Measurements from ENCODE around the gene TSR1. TPM values are rescaled to one million over a fixed set of nuclear protein-coding genes. Genes with fewer than 3 reads are reported as not detected.
A peak's percentile ranks its signal among the peaks of the same experiment; 100 is the strongest.

TSR1 gene
- polyA plus RNA-seq, 3 donors, result 8.1 to 10.8 (median 9.3) TPM

GRCh38 chr17:2337544-2338314 lies 1.5 kb upstream of the TSR1 start:
- H3K27ac Mint-ChIP-seq, result no peak overlapping the region
- H3K79me2 ChIP-seq (ENCODE audit: insufficient read depth, low read length), result peaks cover 18% of the 10 kb centered on the region
- H3K36me3 Mint-ChIP-seq, result peaks cover 7 to 12% of the 10 kb centered on the region in 2 donors
- peak overlapping the region; percentile 74 for H3K9ac ChIP-seq (ENCODE audit: insufficient read depth, low read length, poor library complexity, severe bottlenecking)
- no peaks in the 10 kb centered on the region for H3K9me3 Mint-ChIP-seq
- peak overlapping the region; percentile 80 to 95 for H3K4me3 Mint-ChIP-seq
- H3K4me1 Mint-ChIP-seq, result peaks cover 15% of the 10 kb centered on the region
- peak; percentile 29 to 42 (median 40) for DNase-seq
- no peaks in the 10 kb centered on the region for H3K27me3 ChIP-seq (ENCODE audit: control insufficient read depth in 2 of 2, insufficient read depth in 2 of 2, low read length in 2 of 2)
- peak overlapping the region; percentile 84 to 91 (median 88) for H3K4me3 ChIP-seq (replicated peaks in 1 of 3; ENCODE audit: low read depth in 2 of 3, low read length in 3 of 3)
- intact Hi-C loops (cut with micrococcal nuclease), result loop anchor here in 1 of 2 donors (5.0 kb wide), 1 partner anchor 35 kb away; the partner anchor contains the start of genes SMG6 and SRR
- H3K4me1 ChIP-seq (ENCODE audit: control insufficient read depth in 1 of 2, insufficient read depth in 2 of 2, low read length in 2 of 2), result peaks cover 20 to 25% of the 10 kb centered on the region in 2 donors
- H3K36me3 ChIP-seq (replicated peaks in 1 of 2; ENCODE audit: control insufficient read depth in 1 of 2, insufficient read depth in 2 of 2, low read length in 2 of 2), result peaks cover 25 to 33% of the 10 kb centered on the region in 2 donors
- TF ChIP-seq CTCF (IDR thresholded peaks at IDR 0.05), result no peak
- H2AFZ ChIP-seq (ENCODE audit: insufficient read depth, low read depth, low read length, poor library complexity, severe bottlenecking), result peak overlapping the region; percentile 96
- H3K4me2 ChIP-seq (replicated peaks; ENCODE audit: extremely low read depth, low read length, poor library complexity, severe bottlenecking), result peak overlapping the region; percentile 100
- H3K27ac ChIP-seq (ENCODE audit: low read depth in 1 of 2, low read length in 2 of 2), result no peak overlapping the region
- H4K20me1 ChIP-seq (ENCODE audit: insufficient read depth, low read length), result peaks cover 6% of the 10 kb centered on the region
- H3K9me3 ChIP-seq (replicated peaks in 1 of 2; ENCODE audit: control insufficient read depth in 1 of 2, insufficient read depth in 1 of 2, low read length in 2 of 2), result no peaks in the 10 kb centered on the region
- under 1% methylated on average over 74 of the region's 92 CpGs for WGBS (ENCODE audit: insufficient coverage)
- H3K27me3 Mint-ChIP-seq (ENCODE audit: low read depth in 3 of 3), result peaks cover 0 to 4% (median 0%) of the 10 kb centered on the region in 3 donors

- H3K27ac ChIP-seq (ENCODE audit: low read depth in 1 of 2, low read length in 2 of 2), result peak within 1 kb of the TSS; percentile 34 to 73
- peak within 1 kb of the TSS; percentile 74 for H3K9ac ChIP-seq (ENCODE audit: insufficient read depth, low read length, poor library complexity, severe bottlenecking)
- peak within 1 kb of the TSS; percentile 84 to 91 (median 88) for H3K4me3 ChIP-seq (replicated peaks in 1 of 3; ENCODE audit: low read depth in 2 of 3, low read length in 3 of 3)
- H3K27me3 Mint-ChIP-seq (ENCODE audit: low read depth in 3 of 3), result peaks cover 0 to 4% (median 0%) of the 10 kb centered on the region in 3 donors
- DNase-seq, result peak in 1 of 3 donors; percentile 19
- peak within 1 kb of the TSS; percentile 69 to 94 (median 86) for H3K27ac Mint-ChIP-seq
- H3K79me2 ChIP-seq (ENCODE audit: insufficient read depth, low read length), result peaks cover 18% of the 10 kb centered on the region
- H2AFZ ChIP-seq (ENCODE audit: insufficient read depth, low read depth, low read length, poor library complexity, severe bottlenecking), result peak within 1 kb of the TSS; percentile 96
- peaks cover 30 to 37% of the 10 kb centered on the region in 2 donors for H3K36me3 ChIP-seq (replicated peaks in 1 of 2; ENCODE audit: control insufficient read depth in 1 of 2, insufficient read depth in 2 of 2, low read length in 2 of 2)
- peaks cover 20 to 25% of the 10 kb centered on the region in 2 donors for H3K4me1 ChIP-seq (ENCODE audit: control insufficient read depth in 1 of 2, insufficient read depth in 2 of 2, low read length in 2 of 2)
- intact Hi-C loops (cut with micrococcal nuclease), result loop anchor here in 1 of 2 donors (5.0 kb wide), 1 partner anchor 35 kb away; the partner anchor contains the start of genes SMG6 and SRR
- H3K4me1 Mint-ChIP-seq, result peaks cover 15% of the 10 kb centered on the region
- no peaks in the 10 kb centered on the region for H3K9me3 ChIP-seq (replicated peaks in 1 of 2; ENCODE audit: control insufficient read depth in 1 of 2, insufficient read depth in 1 of 2, low read length in 2 of 2)
- peak within 1 kb of the TSS; percentile 100 for H3K4me2 ChIP-seq (replicated peaks; ENCODE audit: extremely low read depth, low read length, poor library complexity, severe bottlenecking)
- WGBS (ENCODE audit: insufficient coverage), result under 1% methylated on average over 77 of the region's 77 CpGs
- peak within 1 kb of the TSS; percentile 95 to 97 for H3K4me3 Mint-ChIP-seq
- H3K36me3 Mint-ChIP-seq, result peaks cover 4 to 5% of the 10 kb centered on the region in 2 donors
- H3K9me3 Mint-ChIP-seq, result no peaks in the 10 kb centered on the region
- peaks cover 6% of the 10 kb centered on the region for H4K20me1 ChIP-seq (ENCODE audit: insufficient read depth, low read length)
- H3K27me3 ChIP-seq (ENCODE audit: control insufficient read depth in 2 of 2, insufficient read depth in 2 of 2, low read length in 2 of 2), result no peaks in the 10 kb centered on the region
- no peak for TF ChIP-seq CTCF (IDR thresholded peaks at IDR 0.05)
These were observed 741 bp upstream of the TSR1 start, which contains the start of gene SGSM2 for GRCh38 chr17:2336852-2337543. SGSM2 (plus strand) TSS chr17:2337501; CDS start chr17:2337689, 188 bp downstream.

Data from CD14-positive monocyte (primary cell).